HG02943 (cell line): Measurements from ENCODE around the gene SLC23A2.
"Not testable (repeated sequence)": the region's sequence is repeated elsewhere in the genome, so short reads cannot be mapped to it uniquely, and the experiment has no call there.

ENCODE experiments used
- ATAC-seq: cut with Tn5 transposase; IDR thresholded peaks from one replicate; pipeline ENCODE4 v1.9.1; 2021; ENCODE audit warnings: mild to moderate bottlenecking, low read depth, moderate library complexity; ENCODE audit not compliant: unreplicated experiment

The SLC23A2 gene

DNA sequence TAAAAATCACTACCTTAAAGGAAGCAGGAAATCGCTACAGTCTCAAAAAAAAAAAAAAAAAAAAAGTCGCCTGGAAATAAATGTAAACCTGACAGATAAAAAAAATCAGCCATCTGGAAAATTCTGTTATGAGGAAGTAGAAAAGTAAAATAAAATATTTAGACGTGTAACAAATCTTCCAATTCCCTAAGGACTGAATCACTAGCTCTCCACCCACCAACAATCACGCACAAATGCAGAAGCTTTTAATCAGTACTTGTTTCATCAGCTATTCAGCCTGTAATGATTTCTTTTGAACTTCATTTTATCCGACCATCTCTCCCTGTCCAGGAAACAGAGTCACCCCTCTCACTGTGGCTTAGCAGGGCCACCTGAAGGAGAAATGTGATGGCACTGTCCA, 59.0 kb downstream of the SLC23A2 start:
- no peak for ATAC-seq

DNA sequence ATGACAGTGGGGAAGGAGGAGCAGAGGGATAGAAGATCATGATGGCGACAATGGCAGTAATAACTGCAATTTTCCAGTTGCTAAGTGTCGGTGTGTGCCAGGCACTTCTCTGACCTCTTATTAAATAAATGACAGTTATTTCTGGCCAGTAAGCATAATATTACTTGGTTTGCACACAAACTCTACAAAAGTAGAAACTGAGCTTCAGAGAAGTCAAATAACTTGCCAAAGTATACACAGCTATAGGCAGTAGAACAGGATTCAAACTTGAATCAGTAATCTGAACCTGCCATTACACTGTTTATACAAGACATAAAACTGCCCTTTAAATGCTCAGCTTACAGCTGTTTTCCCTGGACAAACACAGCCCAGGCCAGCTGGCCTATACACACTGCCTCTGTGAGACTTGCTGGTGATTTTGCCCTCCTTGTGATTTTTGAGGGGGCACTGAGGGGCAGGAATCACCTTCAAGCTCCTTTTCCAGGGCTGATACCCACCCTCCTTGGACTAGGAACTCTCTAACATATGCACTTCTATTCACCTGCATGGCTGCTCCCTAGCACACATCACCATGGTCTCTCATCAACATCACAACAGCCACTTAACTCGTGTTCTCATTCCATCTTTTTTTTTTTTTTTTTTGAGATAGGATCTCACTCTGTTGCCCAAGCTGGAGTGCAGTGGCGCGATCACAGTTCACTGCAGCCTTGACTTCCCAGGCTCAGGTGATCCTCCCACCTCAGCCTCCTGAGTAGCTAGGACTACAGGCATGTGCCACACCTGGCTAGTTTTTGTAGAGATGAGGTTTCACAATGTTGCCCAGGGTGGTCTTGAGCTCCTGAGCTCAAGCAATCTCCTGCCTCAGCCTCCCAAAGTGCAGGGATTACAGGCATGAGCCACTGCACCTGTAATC, 63.6 kb downstream of the SLC23A2 start:
- ATAC-seq: no peak

GRCh38 chr20:4936851-4937406, 64.4 kb downstream of the SLC23A2 start:
- ATAC-seq: no peak

DNA sequence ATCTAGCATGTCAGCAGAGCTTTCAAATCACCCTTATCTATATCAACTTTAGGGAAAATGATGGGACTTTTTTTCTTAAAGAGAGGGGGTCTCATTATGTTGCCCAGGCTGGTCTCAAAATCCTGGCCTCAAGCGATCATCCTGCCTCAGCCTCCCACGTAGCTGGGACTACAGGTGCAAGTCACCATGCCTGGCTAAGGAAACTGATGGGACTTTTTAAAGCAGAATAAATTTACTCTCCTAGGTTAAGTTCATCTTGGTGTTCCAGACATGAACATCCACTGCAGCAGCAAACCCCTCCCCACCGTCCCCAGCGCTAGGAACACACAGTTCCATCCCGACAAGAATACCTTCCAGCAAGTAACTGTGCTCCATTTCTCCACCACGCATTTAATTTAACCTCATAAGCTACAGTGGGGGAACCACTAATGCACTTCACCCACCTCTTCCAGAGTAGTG, 64.9 kb downstream of the SLC23A2 start:
- no peak for ATAC-seq

DNA sequence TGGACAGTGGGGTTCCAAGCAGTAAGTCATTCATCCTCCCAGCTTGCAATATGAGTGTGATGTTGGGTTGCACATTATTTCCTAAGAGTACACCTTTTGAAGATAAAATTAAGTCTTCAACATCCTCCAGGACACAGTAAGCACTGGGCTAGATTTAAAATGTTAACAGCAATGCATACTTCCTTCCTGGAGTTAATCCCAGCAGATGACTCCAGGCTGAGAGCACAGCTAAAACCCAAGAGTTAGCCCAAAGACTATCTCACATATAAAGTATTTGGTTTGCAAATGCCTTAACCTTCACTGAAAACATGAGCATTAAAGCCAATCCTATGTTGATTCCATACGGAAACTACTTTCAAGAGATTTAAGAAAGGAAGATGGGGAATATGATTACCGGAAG, 69.2 kb downstream of the SLC23A2 start:
- no peak for ATAC-seq

- no peak for ATAC-seq
Measured at GRCh38 chr20:4929686-4930397, 71.5 kb downstream of the SLC23A2 start.

- no peak for ATAC-seq
Measured at GRCh38 chr20:4926531-4927156, 74.7 kb downstream of the SLC23A2 start.

GRCh38 chr20:4925842-4926530, 75.3 kb downstream of the SLC23A2 start:
- ATAC-seq: no peak

DNA sequence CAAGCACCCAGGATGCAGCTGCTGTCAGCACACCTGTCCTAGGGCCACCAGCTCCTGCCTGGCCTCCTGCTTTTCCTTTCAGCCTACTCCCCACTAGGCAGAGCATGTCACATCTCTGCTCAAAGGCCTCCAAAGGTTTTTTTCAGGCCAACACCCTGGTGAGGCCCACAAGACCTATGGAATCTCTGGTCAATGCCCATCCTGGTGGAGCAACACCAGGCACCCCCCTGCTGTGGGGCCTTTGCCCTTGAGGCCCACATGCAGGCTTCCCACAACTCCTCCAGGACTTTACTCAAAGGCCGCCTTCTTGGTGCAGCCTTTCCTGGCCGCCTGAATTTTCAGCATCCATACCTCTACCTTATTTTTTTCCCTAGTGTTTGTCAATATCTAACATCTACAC, 76.9 kb downstream of the SLC23A2 start:
- ATAC-seq: no peak

DNA sequence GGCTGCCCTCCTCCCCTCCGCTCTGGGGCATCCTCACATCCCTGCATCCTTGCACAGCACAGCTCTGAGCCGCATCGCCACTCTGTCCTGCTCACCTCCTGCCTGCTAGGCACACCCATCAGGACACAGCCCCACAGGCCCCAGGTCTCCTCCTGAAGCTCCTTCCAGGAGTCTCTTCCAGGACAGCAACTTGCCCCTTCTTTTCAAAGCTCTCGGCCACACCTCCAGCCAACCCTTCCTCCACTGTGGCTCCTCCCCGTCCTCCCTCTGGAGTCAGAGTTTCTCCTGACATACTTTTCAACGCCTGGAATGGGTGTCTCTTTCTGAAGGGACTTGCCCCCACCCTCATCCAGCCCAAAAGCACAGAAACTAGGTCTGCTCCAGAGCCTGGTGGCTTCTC, 77.3 kb downstream of the SLC23A2 start:
- ATAC-seq: no peak

DNA sequence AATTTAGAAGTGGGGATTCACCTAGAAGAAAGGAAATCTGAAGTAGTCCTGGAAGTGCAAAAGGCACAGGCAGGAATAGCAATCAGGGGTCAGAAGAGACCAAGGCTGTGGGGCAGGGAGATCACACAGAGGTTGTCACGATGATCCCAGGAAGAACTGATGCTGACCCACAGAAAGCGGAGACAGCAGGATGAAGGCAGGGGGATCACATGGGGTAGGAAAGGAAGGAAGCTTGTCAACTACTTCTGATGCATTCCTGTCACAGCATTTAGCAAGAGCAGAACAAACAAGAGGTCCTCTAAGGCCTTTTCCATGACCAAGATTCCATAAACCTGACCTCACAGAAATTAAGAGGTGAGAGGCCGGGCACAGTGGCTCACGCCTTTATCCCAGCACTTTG, 79.1 kb downstream of the SLC23A2 start:
- ATAC-seq: no peak

GRCh38 chr20:4921271-4921670, 80.0 kb downstream of the SLC23A2 start:
- ATAC-seq: not testable (repeated sequence)

DNA sequence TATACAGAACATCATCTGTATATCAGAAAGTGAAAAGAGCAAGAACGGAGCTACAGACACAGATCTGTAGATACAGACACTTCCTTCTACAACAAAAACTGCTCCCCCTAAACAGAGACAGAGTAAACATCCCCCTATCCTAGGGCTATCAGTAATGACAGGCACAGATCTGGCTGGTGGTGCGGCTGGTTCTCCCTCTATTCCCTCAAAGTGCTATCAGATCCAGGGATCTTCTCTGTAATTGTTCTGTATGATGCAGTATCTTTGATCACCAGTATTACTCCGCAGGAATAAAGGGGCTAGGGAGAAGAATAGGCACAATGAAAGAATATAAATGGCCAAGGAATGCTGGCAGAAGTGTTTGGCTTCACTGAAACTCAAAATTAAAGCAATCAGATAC, 80.7 kb downstream of the SLC23A2 start:
- no peak for ATAC-seq

DNA sequence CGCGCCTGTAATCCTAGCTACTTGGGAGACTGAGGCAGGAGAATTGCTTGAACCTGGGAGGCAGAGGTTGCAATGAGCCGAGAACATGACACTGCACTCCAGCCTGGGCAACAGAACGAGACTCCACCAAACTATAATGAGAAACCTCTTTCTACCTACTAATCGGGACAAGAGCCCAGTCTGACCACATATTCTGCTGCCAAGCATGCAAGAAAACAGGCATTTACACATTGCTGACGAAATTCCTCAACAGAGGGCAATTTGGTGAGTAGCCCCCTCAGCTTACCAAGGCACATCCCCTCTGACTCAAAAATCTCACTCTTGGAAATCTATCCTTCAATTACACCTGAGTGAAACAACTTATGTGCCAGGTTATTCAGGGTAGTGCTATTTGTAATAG, 81.2 kb downstream of the SLC23A2 start:
- no peak for ATAC-seq

DNA sequence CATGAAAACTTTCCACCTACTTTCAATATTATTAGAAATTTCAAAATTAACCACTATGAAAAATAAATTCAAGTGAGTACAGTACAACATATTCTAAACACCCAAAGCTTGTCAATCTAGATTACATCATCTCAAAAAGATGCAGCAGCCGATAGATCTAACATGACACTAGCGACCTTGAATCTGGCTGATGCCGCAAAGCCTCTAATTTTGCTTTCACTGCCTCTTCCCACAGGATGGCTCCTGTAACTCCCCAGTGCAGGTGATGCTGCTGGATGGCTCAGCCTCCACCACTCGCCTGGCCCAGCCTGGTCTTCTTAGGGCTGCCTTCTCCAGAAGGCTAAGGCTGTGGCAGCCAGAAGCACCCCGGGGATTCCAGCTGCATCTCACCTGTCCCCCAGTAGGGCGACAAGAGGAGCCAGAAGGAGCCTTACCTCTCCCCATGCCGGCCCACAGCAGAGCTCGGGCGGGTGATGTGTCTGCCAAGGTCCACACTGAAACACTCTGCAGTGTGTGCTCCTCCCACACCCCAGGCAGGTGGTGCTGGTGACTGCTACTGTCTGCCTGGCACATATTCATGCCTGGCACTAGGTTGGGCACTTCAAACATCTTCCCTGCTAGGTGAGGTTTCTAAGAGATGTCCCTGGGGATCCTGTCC, 82.1 kb downstream of the SLC23A2 start:
- no peak for ATAC-seq

- no peak for ATAC-seq
Measured at GRCh38 chr20:4918473-4918872, 82.8 kb downstream of the SLC23A2 start.

- ATAC-seq: no peak
Measured at GRCh38 chr20:4916971-4917881, 84.1 kb downstream of the SLC23A2 start.

GRCh38 chr20:4913147-4913546, 88.2 kb downstream of the SLC23A2 start:
- no peak for ATAC-seq
